Tibial nerve (tissue), 3 donors: ENCODE results near the gene RNF103.

ENCODE experiments used
- POLR2A ChIP-seq, 2 donors: fragments of 450-650 bp; IDR thresholded peaks; one replicate each; pipeline ENCODE4 v1.6.1; 2017; ENCODE audit warnings: antibody characterized with exemption in 2 of 2, mild to moderate bottlenecking in 2 of 2, moderate library complexity in 2 of 2
- TF ChIP-seq, protein P1 (sequence below), 5 experiments: fragments of 200-600 bp in 3 of 5; fragments of 450-650 bp in 2 of 5; sonication (generic) in 3 of 5; IDR thresholded peaks; one replicate each; pipeline ENCODE4 v1.5.1; 2016 to 2019; ENCODE audit warnings: antibody characterized with exemption in 5 of 5, mild to moderate bottlenecking in 3 of 5, moderate library complexity in 2 of 5

DNA sequence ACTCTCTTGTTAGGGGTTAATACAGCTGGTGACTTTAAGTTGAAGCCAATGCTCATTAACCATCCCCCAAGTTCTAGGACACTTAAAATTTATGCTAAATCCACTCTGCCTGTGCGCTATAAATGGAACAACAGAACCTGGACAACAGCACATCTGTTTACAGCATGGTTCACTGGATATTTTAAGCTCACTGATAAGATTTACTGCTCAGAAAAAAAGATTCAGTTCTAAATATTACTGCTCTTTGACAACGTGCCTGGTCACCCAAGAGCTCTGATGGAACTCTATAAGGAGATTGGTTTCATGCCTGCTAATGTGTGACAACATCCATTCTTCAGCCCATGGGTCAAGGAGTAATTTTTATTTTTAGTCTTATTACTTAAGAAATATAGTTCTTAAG is 27.5 kb downstream of the RNF103 start:
- TF ChIP-seq, protein P1, sequence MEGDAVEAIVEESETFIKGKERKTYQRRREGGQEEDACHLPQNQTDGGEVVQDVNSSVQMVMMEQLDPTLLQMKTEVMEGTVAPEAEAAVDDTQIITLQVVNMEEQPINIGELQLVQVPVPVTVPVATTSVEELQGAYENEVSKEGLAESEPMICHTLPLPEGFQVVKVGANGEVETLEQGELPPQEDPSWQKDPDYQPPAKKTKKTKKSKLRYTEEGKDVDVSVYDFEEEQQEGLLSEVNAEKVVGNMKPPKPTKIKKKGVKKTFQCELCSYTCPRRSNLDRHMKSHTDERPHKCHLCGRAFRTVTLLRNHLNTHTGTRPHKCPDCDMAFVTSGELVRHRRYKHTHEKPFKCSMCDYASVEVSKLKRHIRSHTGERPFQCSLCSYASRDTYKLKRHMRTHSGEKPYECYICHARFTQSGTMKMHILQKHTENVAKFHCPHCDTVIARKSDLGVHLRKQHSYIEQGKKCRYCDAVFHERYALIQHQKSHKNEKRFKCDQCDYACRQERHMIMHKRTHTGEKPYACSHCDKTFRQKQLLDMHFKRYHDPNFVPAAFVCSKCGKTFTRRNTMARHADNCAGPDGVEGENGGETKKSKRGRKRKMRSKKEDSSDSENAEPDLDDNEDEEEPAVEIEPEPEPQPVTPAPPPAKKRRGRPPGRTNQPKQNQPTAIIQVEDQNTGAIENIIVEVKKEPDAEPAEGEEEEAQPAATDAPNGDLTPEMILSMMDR (IDR thresholded peaks at IDR 0.05): no peak
- TF ChIP-seq POLR2A (IDR thresholded peaks at IDR 0.05): no peak
